Adrenal gland (tissue), 12 donors: ENCODE measurements around the gene MYO7A. TPM values are rescaled to one million over a fixed set of nuclear protein-coding genes. Genes with fewer than 3 reads are reported as not detected.

Experiments
- DNase-seq, 7 donors: peaks; one replicate each; pipeline ENCODE4 v3.0.0-alpha.2; 2019 to 2020
- H3K27ac ChIP-seq, 5 donors: fragments of 200-600 bp; sonication (generic) in 4 of 5; 1 replicate in 3 of 5; 2 replicates in 2 of 5; pipeline versions ENCODE4 v1.5.1 to v1.8.0; 2016 to 2020; ENCODE audit warnings: mild to moderate bottlenecking in 1 of 5
- H3K27me3 ChIP-seq: fragments of 200-600 bp; 2 replicates; pipeline ENCODE4 v1.8.0; 2021
- H3K36me3 ChIP-seq, 2 donors: fragments of 200-600 bp; replicated peaks in 1 of 2; 1 replicate in 1 of 2; 2 replicates in 1 of 2; pipeline versions ENCODE4 v1.5.1 to v1.8.0; 2018 to 2022
- H3K4me1 ChIP-seq, 2 donors: fragments of 200-600 bp; replicated peaks in 1 of 2; 1 replicate in 1 of 2; 2 replicates in 1 of 2; pipeline versions ENCODE4 v1.5.1 to v1.8.0; 2018 to 2021
- H3K4me3 ChIP-seq, 4 donors: fragments of 200-600 bp; sonication (generic) in 3 of 4; one replicate each; pipeline ENCODE4 v1.5.1; 2016 to 2018
- H3K9me3 ChIP-seq, 3 donors: fragments of 200-600 bp; sonication (generic) in 1 of 3; replicated peaks in 1 of 3; 1 replicate in 2 of 3; 2 replicates in 1 of 3; pipeline versions ENCODE4 v1.5.1 to v1.8.0; 2016 to 2021
- CTCF ChIP-seq, 6 experiments: fragments of 450-650 bp in 4 of 6; fragments of 200-600 bp in 2 of 6; sonication (generic) in 1 of 6; IDR thresholded peaks; 1 replicate in 5 of 6; 2 replicates in 1 of 6; pipeline versions ENCODE4 v1.5.1 to v1.8.0; 2016 to 2021; ENCODE audit warnings: antibody characterized with exemption in 6 of 6, mild to moderate bottlenecking in 2 of 6, moderate library complexity in 1 of 6
- POLR2A ChIP-seq, 2 donors: fragments of 450-650 bp; IDR thresholded peaks; one replicate each; pipeline ENCODE4 v1.6.1; 2017; ENCODE audit warnings: antibody characterized with exemption in 2 of 2, mild to moderate bottlenecking in 2 of 2, moderate library complexity in 1 of 2
- WGBS, 4 donors: extraction: QIAGEN DNeasy Blood & Tissue Kit in 2 of 4; methylation state at CpG; one replicate each; pipeline versions ENCODE4 v1.1.5 to v1.1.7; 2013 to 2017; 5-methylcytosine and 5-hydroxymethylcytosine counted together
- intact Hi-C, 2 donors: fragments of 100-400 bp; cut with DNase I; formaldehyde crosslinking; loops; one replicate each; pipeline versions ENCODE4 v1.14.1 to v1.15.0; 2022 to 2023
- polyA plus RNA-seq, 3 donors: library from polyadenylated mRNA; stranded (reverse); fragments of 200-250 nt in 2 of 3; fragments of 350-450 nt in 1 of 3; fragmentation: Illumina TruSeq in 1 of 3; extraction: RNeasy Lipid Tissue Mini Kit (QIAGEN cat#74804) in 1 of 3; gene quantifications; one replicate each; pipeline ENCODE4 v1.2.3, GENCODE V29; 2013 to 2014
- total RNA-seq, 9 donors: library from RNA; depleted of rRNA in 4 of 9; stranded (reverse); fragments of >200 nt in 4 of 9; fragments of 120-200 nt in 1 of 9; fragmentation: NEBNext Ultra II Directional in 1 of 9; extraction: Animal tissue kit (Norgen Biotek cat#: 25700) in 1 of 9; gene quantifications; one replicate each; pipeline versions ENCODE4 v1.1.0 to v1.2.4, GENCODE V29; 2013 to 2023
- donor health status: healthy with polysubstance abuse.
- donor health status: Bipolar disorder and iron deficiency.
- donor health status: DM: yes; HTN: yes; CAD: no.
- donor health status: DM: no; HTN: no; CAD: no.
- donor health status: DM: no; HTN: no; CAD: no.
- donor health status: DM: yes; HTN: yes; CAD: no.

MYO7A gene
- total and polyA plus RNA-seq, 12 donors: 5.5 to 175 (median 91.6) TPM

GRCh38 chr11:77087723-77088225 lies 40.3 kb upstream of the MYO7A start:
- no peak overlapping the region for H3K27ac ChIP-seq
- peak in 1 of 7 donors; percentile 5 for DNase-seq
- no peaks in the 10 kb centered on the region for H3K36me3 ChIP-seq
- peaks cover 14 to 19% of the 10 kb centered on the region in 2 donors for H3K4me1 ChIP-seq
- no peak for TF ChIP-seq CTCF (IDR thresholded peaks at IDR 0.05)
- TF ChIP-seq POLR2A (IDR thresholded peaks at IDR 0.05): no peak
- WGBS, 4 donors: 93 to 100% (median 96%) methylated on average over 3 to 9 of the region's 9 CpGs
- H3K9me3 ChIP-seq: no peaks in the 10 kb centered on the region
- intact Hi-C loops: no loop called here
- H3K4me3 ChIP-seq: no peak overlapping the region
- no peaks in the 10 kb centered on the region for H3K27me3 ChIP-seq

GRCh38 chr11:77088236-77089003 lies 39.6 kb upstream of the MYO7A start:
- DNase-seq: peak in 1 of 7 donors; percentile 8
- intact Hi-C loops: no loop called here
- Histone ChIP-seq H3K27ac (no peak overlapping the region), H3K36me3 (no peaks in the 10 kb centered on the region), H3K4me3 (no peak overlapping the region), H3K4me1 (peaks cover 10 to 13% of the 10 kb centered on the region in 2 donors), H3K9me3 (no peaks in the 10 kb centered on the region), H3K27me3 (no peaks in the 10 kb centered on the region)
- 73 to 92% (median 79%) methylated on average over 8 to 11 of the region's 11 CpGs for WGBS, 4 donors
- TF ChIP-seq CTCF (IDR thresholded peaks at IDR 0.05) (no peak), POLR2A (IDR thresholded peaks at IDR 0.05) (no peak)

GRCh38 chr11:77089004-77089545 lies 39.0 kb upstream of the MYO7A start:
- peak in 2 of 7 donors; percentile 12 to 14 for DNase-seq
- Histone ChIP-seq H3K36me3 (no peaks in the 10 kb centered on the region), H3K9me3 (no peaks in the 10 kb centered on the region), H3K27me3 (no peaks in the 10 kb centered on the region), H3K4me3 (no peak overlapping the region), H3K4me1 (peaks cover 10 to 12% of the 10 kb centered on the region in 2 donors), H3K27ac (no peak overlapping the region)
- 88 to 94% (median 90%) methylated on average over 3 of the region's 3 CpGs for WGBS, 4 donors
- TF ChIP-seq CTCF (IDR thresholded peaks at IDR 0.05) (no peak), POLR2A (IDR thresholded peaks at IDR 0.05) (no peak)
- intact Hi-C loops: no loop called here

GRCh38 chr11:77090046-77090372 lies 38.0 kb upstream of the MYO7A start:
- intact Hi-C loops: loop anchor here (2.0 to 5.0 kb wide), 2 partner anchors 41 to 43 kb away; no protein-coding TSS in a partner anchor
- Histone ChIP-seq H3K27ac (no peak overlapping the region), H3K4me3 (no peak overlapping the region), H3K9me3 (no peaks in the 10 kb centered on the region), H3K4me1 (peaks cover 5 to 7% of the 10 kb centered on the region in 2 donors), H3K27me3 (no peaks in the 10 kb centered on the region), H3K36me3 (no peaks in the 10 kb centered on the region)
- no peak for DNase-seq
- TF ChIP-seq POLR2A (IDR thresholded peaks at IDR 0.05) (no peak), CTCF (IDR thresholded peaks at IDR 0.05) (no peak)
- WGBS, 4 donors: 72 to 85% (median 81%) methylated on average over 1 to 4 of the region's 4 CpGs
